K562 (cell line): Measurements from ENCODE around the gene HOTAIR. TPM values are rescaled to one million over a fixed set of nuclear protein-coding genes. Genes with fewer than 3 reads are reported as not detected.
A peak's percentile ranks its signal among the peaks of the same experiment; 100 is the strongest.

Experiments used
- ETV5 ChIP-seq: sonication (generic); formaldehyde crosslinking; IDR thresholded peaks from 2 replicates; pipeline ENCODE4 v1.4.0; 2020; ENCODE audit warnings: low read depth, mild to moderate bottlenecking, missing genetic modification reagents
- FOXO4 ChIP-seq: fragments of 450-650 bp; formaldehyde crosslinking; IDR thresholded peaks from 2 replicates; pipeline ENCODE4 v1.4.0; 2020; ENCODE audit warnings: mild to moderate bottlenecking, moderate library complexity
- MAFF ChIP-seq: IDR thresholded peaks from 2 replicates; pipeline ENCODE4 v1.6.1; 2012; ENCODE audit warnings: low read length, improper control_type of control experiment
- NR2F6 ChIP-seq: fragments of 450-650 bp; formaldehyde crosslinking; IDR thresholded peaks from 2 replicates; pipeline ENCODE4 v1.4.0; 2020; ENCODE audit warnings: mild to moderate bottlenecking
- polyA plus RNA-seq, 8 experiments: library from polyadenylated mRNA; depleted of rRNA in 4 of 8; stranded (reverse) in 5 of 8; unstranded in 3 of 8; fragments of >200 nt; fragmentation: Nextera tagmentation in 2 of 8; fragmentation: Illumina TruSeq in 1 of 8; extraction: Ambion mirVana in 2 of 8; extraction: Trizol in 1 of 8; gene quantifications; 2 replicates each; pipeline versions ENCODE4 v1.2.1 to v1.2.3, GENCODE V29; 2011 to 2014; ENCODE audit warnings: inconsistent platforms in 1 of 8, missing spikeins in 1 of 8
- total RNA-seq, 7 experiments: library from RNA; depleted of rRNA in 6 of 7; stranded (reverse); fragments of >200 nt in 6 of 7; fragmentation: Illumina TruSeq in 2 of 7; extraction: Trizol in 2 of 7; gene quantifications; 2 replicates each; pipeline versions ENCODE4 v1.2.1 to v1.2.3, GENCODE V29; 2011 to 2021; ENCODE audit warnings: low replicate concordance in 1 of 7
- TF ChIP-seq, protein P1 (sequence below), 2 experiments: fragments of 450-650 bp in 1 of 2; sonication (generic) in 1 of 2; formaldehyde crosslinking in 1 of 2; IDR thresholded peaks; 2 replicates each; pipeline versions ENCODE4 v1.7.1 to v1.9.0; 2016 to 2022; ENCODE audit warnings: inconsistent platforms in 1 of 2, mild to moderate bottlenecking in 1 of 2, missing genetic modification reagents in 1 of 2
- TF ChIP-seq, protein P2 (sequence below): sonication (generic); formaldehyde crosslinking; IDR thresholded peaks from 2 replicates; pipeline ENCODE4 v1.8.1; 2023; ENCODE audit warnings: missing genetic modification reagents, mild to moderate bottlenecking, borderline replicate concordance

The HOTAIR gene
- total and polyA plus RNA-seq, 9 of the 15 experiments (the other 6 are each of a cell fraction or from before 2014, with no cell fraction given) = 0.04 TPM; not detected in 8

- TF ChIP-seq, protein P1, sequence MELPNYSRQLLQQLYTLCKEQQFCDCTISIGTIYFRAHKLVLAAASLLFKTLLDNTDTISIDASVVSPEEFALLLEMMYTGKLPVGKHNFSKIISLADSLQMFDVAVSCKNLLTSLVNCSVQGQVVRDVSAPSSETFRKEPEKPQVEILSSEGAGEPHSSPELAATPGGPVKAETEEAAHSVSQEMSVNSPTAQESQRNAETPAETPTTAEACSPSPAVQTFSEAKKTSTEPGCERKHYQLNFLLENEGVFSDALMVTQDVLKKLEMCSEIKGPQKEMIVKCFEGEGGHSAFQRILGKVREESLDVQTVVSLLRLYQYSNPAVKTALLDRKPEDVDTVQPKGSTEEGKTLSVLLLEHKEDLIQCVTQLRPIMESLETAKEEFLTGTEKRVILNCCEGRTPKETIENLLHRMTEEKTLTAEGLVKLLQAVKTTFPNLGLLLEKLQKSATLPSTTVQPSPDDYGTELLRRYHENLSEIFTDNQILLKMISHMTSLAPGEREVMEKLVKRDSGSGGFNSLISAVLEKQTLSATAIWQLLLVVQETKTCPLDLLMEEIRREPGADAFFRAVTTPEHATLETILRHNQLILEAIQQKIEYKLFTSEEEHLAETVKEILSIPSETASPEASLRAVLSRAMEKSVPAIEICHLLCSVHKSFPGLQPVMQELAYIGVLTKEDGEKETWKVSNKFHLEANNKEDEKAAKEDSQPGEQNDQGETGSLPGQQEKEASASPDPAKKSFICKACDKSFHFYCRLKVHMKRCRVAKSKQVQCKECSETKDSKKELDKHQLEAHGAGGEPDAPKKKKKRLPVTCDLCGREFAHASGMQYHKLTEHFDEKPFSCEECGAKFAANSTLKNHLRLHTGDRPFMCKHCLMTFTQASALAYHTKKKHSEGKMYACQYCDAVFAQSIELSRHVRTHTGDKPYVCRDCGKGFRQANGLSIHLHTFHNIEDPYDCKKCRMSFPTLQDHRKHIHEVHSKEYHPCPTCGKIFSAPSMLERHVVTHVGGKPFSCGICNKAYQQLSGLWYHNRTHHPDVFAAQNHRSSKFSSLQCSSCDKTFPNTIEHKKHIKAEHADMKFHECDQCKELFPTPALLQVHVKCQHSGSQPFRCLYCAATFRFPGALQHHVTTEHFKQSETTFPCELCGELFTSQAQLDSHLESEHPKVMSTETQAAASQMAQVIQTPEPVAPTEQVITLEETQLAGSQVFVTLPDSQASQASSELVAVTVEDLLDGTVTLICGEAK (IDR thresholded peaks at IDR 0.05) = no peak
- TF ChIP-seq, protein P1 (CRISPR knock-in tag; IDR thresholded peaks at IDR 0.05) = no peak
- TF ChIP-seq ETV5 (CRISPR knock-in tag) (0 out of 2 replicates have a peak, but pooled peaks have one; percentile 37), NR2F6 (CRISPR knock-in tag) (no peak), MAFF (no peak), FOXO4 (CRISPR knock-in tag) (no peak)
- TF ChIP-seq, protein P2, sequence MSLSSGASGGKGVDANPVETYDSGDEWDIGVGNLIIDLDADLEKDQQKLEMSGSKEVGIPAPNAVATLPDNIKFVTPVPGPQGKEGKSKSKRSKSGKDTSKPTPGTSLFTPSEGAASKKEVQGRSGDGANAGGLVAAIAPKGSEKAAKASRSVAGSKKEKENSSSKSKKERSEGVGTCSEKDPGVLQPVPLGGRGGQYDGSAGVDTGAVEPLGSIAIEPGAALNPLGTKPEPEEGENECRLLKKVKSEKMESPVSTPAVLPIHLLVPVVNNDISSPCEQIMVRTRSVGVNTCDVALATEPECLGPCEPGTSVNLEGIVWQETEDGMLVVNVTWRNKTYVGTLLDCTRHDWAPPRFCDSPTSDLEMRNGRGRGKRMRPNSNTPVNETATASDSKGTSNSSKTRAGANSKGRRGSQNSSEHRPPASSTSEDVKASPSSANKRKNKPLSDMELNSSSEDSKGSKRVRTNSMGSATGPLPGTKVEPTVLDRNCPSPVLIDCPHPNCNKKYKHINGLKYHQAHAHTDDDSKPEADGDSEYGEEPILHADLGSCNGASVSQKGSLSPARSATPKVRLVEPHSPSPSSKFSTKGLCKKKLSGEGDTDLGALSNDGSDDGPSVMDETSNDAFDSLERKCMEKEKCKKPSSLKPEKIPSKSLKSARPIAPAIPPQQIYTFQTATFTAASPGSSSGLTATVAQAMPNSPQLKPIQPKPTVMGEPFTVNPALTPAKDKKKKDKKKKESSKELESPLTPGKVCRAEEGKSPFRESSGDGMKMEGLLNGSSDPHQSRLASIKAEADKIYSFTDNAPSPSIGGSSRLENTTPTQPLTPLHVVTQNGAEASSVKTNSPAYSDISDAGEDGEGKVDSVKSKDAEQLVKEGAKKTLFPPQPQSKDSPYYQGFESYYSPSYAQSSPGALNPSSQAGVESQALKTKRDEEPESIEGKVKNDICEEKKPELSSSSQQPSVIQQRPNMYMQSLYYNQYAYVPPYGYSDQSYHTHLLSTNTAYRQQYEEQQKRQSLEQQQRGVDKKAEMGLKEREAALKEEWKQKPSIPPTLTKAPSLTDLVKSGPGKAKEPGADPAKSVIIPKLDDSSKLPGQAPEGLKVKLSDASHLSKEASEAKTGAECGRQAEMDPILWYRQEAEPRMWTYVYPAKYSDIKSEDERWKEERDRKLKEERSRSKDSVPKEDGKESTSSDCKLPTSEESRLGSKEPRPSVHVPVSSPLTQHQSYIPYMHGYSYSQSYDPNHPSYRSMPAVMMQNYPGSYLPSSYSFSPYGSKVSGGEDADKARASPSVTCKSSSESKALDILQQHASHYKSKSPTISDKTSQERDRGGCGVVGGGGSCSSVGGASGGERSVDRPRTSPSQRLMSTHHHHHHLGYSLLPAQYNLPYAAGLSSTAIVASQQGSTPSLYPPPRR (CRISPR knock-in tag) = no peak
Observed at GRCh38 chr12:53994264-53995001, 19.7 kb upstream of the HOTAIR start (continued).
